ENCODE measurements around the gene NT5C1B. TPM values are rescaled to one million over a fixed set of nuclear protein-coding genes. Genes with fewer than 3 reads are reported as not detected.

The NT5C1B gene
- total and polyA plus RNA-seq, 2 experiments from 2014 or later, result not detected

GRCh38 chr2:18559531-18560030 is 29.8 kb downstream of the NT5C1B start:
- Histone ChIP-seq H3K79me2 (replicated peaks; ENCODE audit: insufficient read depth) (peaks cover 48% of the 10 kb centered on the region), H3K27ac (ENCODE audit: low read depth) (peak overlapping the region; percentile 87), H4K20me1 (replicated peaks; ENCODE audit: insufficient read depth) (0 out of 2 replicates have a peak, but pooled peaks cover 20% of the 10 kb centered on the region), H2AFZ (peak overlapping the region; percentile 77), H3F3A (replicated peaks; ENCODE audit: low read depth) (no peaks in the 10 kb centered on the region), H3K4me3 (peak overlapping the region; percentile 76), H3K9me2 (ENCODE audit: insufficient read depth) (no peaks in the 10 kb centered on the region; the same call in 1 of the 2 replicates), H3K36me3 (ENCODE audit: insufficient read depth) (no peaks in the 10 kb centered on the region; the same call in 1 of the 2 replicates), H3K4me2 (peak overlapping the region; percentile 94), H3K27me3 (ENCODE audit: insufficient read depth) (no peaks in the 10 kb centered on the region), H3K4me1 (ENCODE audit: insufficient read depth) (peaks cover 21% of the 10 kb centered on the region)
- DNase-seq (ENCODE audit: low spot score) (no peak), ATAC-seq (no peak)
- Mint-ChIP-seq H3K27ac (peak overlapping the region; percentile 93), H3K36me3 (ENCODE audit: low read depth) (peaks cover 9% of the 10 kb centered on the region; the same call in 2 of the 3 replicates), H3K4me3 (peak overlapping the region; percentile 94), H3K4me1 (peaks cover 23% of the 10 kb centered on the region), H3K27me3 (ENCODE audit: insufficient read depth, low read depth, poor library complexity) (no peaks in the 10 kb centered on the region), H3K9me3 (no peaks in the 10 kb centered on the region)
- TF ChIP-seq JUNB (IDR thresholded peaks at IDR 0.05; ENCODE audit: unreplicated experiment) (no peak), ETS1 (IDR thresholded peaks at IDR 0.05) (no peak), EZH2 (IDR thresholded peaks at IDR 0.05; ENCODE audit: low read depth, unreplicated experiment) (no peak), ZNF331 (CRISPR knock-in tag; IDR thresholded peaks at IDR 0.05; ENCODE audit: low read depth) (no peak), ZNF462 (CRISPR knock-in tag; IDR thresholded peaks at IDR 0.05) (no peak), ZNF114 (CRISPR knock-in tag; IDR thresholded peaks at IDR 0.05) (no peak), STAT1 (IDR thresholded peaks at IDR 0.05; ENCODE audit: unreplicated experiment) (no peak), EZH2phosphoT487 (IDR thresholded peaks at IDR 0.05; ENCODE audit: unreplicated experiment) (no peak), CREB1 (CRISPR knock-in tag; IDR thresholded peaks at IDR 0.05; ENCODE audit: low read depth) (no peak)
- TF ChIP-seq, protein P1, sequence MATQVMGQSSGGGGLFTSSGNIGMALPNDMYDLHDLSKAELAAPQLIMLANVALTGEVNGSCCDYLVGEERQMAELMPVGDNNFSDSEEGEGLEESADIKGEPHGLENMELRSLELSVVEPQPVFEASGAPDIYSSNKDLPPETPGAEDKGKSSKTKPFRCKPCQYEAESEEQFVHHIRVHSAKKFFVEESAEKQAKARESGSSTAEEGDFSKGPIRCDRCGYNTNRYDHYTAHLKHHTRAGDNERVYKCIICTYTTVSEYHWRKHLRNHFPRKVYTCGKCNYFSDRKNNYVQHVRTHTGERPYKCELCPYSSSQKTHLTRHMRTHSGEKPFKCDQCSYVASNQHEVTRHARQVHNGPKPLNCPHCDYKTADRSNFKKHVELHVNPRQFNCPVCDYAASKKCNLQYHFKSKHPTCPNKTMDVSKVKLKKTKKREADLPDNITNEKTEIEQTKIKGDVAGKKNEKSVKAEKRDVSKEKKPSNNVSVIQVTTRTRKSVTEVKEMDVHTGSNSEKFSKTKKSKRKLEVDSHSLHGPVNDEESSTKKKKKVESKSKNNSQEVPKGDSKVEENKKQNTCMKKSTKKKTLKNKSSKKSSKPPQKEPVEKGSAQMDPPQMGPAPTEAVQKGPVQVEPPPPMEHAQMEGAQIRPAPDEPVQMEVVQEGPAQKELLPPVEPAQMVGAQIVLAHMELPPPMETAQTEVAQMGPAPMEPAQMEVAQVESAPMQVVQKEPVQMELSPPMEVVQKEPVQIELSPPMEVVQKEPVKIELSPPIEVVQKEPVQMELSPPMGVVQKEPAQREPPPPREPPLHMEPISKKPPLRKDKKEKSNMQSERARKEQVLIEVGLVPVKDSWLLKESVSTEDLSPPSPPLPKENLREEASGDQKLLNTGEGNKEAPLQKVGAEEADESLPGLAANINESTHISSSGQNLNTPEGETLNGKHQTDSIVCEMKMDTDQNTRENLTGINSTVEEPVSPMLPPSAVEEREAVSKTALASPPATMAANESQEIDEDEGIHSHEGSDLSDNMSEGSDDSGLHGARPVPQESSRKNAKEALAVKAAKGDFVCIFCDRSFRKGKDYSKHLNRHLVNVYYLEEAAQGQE (IDR thresholded peaks at IDR 0.05; ENCODE audit: unreplicated experiment), result no peak
- TF ChIP-seq, protein P2, sequence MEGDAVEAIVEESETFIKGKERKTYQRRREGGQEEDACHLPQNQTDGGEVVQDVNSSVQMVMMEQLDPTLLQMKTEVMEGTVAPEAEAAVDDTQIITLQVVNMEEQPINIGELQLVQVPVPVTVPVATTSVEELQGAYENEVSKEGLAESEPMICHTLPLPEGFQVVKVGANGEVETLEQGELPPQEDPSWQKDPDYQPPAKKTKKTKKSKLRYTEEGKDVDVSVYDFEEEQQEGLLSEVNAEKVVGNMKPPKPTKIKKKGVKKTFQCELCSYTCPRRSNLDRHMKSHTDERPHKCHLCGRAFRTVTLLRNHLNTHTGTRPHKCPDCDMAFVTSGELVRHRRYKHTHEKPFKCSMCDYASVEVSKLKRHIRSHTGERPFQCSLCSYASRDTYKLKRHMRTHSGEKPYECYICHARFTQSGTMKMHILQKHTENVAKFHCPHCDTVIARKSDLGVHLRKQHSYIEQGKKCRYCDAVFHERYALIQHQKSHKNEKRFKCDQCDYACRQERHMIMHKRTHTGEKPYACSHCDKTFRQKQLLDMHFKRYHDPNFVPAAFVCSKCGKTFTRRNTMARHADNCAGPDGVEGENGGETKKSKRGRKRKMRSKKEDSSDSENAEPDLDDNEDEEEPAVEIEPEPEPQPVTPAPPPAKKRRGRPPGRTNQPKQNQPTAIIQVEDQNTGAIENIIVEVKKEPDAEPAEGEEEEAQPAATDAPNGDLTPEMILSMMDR (conservative IDR thresholded peaks at IDR 0.05; ENCODE audit: low read depth in 2 of 2), result no peak
